Measurements from ENCODE around the gene RSPH9.
A peak's percentile ranks its signal among the peaks of the same experiment; 100 is the strongest.

The RSPH9 gene

GRCh38 chr6:43644940-43645612 lies at the start of gene RSPH9:
RSPH9 (plus strand) TSS chr6:43645036; CDS start chr6:43645099, 63 bp downstream.
- no peak for DNase-seq (ENCODE audit: low read depth, low spot score)

GRCh38 chr6:43600595-43600994 lies 44.2 kb upstream of the RSPH9 start:
- no peak for DNase-seq (ENCODE audit: low read depth, low spot score)

GRCh38 chr6:43604174-43604573 lies 40.7 kb upstream of the RSPH9 start:
- no peak for DNase-seq (ENCODE audit: low read depth, low spot score)

GRCh38 chr6:43606019-43606418 lies 38.8 kb upstream of the RSPH9 start:
- no peak for DNase-seq (ENCODE audit: low read depth, low spot score)

GRCh38 chr6:43608310-43608763 lies 36.5 kb upstream of the RSPH9 start:
- peak; percentile 65 for DNase-seq (ENCODE audit: low read depth, low spot score)

DNA sequence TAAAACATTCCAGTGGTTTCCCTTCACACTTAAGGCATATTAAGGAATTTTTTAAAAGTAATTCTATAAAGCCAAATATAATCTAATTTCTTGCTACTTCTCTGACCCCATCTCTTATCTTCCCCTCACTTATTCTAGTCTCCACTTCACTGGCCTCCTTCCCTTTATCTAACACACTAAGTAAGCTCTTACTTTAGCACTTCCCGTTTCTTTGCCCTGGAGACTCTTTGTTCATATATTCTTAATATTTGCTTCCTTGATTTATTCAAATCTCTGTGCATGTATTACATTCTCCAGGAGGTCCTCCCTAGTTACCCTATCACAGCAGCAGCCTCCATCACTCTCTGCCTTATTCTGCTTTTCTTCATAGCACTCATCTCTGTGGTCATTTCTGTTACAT lies 36.0 kb upstream of the RSPH9 start:
- DNase-seq (ENCODE audit: low read depth, low spot score): no peak

DNA sequence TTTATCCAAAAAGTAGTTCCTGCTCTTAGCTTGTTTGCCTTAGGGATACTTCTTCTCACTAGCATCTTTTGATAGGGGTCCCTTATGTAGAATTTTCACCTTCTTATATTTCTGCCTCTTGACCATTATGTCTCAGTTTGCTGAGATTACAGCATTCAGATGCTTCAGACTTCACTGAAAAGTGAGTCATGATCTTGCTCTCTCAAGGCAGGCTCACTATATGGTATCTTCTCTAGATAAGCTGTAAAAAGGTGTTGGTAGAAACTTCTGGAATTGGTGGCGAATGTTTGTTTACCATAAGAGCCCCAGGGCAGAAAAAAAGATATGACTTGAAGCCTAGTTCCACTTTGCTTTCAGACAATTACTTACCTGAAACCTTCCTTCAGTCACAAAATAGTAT lies 35.4 kb upstream of the RSPH9 start:
- no peak for DNase-seq (ENCODE audit: low read depth, low spot score)

DNA sequence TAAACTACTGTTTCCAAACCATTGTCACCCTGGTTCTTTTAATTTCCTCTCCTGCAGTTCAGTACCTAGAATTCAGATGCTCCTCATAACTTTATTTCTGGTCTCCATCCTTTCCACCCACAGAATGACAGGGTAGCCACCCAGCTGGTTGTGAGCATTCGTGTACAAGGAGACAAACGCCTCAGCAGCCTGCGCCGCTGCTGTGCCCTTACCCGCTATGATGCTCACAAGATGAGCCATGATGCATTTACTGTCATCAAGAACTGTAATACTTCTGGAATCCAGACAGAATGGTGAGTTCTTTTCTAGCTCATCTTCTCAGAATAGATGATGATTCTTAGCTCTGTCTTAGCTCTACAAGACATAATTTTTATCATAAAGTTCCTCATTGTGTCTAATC lies 34.4 kb upstream of the RSPH9 start:
- DNase-seq (ENCODE audit: low read depth, low spot score): no peak

GRCh38 chr6:43613721-43614395 lies 31.0 kb upstream of the RSPH9 start:
- no peak for DNase-seq (ENCODE audit: low read depth, low spot score)

DNA sequence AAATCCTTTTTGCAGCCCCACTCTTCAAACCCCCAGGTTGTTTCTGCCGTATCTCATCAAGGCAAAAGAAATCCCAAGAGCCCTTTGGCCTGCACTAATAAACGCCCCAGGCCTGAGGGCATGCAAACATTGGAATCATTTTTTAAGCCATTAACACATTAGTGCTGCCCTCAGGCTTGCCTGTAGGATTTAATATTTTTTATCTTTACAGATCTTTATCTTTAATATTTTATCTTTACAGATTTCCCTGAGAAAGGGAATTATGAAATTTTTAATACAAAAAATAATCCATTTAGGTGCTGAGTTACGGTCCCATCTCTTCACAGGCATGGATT lies 30.5 kb upstream of the RSPH9 start:
- no peak for DNase-seq (ENCODE audit: low read depth, low spot score)

- no peak for DNase-seq (ENCODE audit: low read depth, low spot score)
These were observed 27.9 kb upstream of the RSPH9 start for GRCh38 chr6:43616725-43617472.

- DNase-seq (ENCODE audit: low read depth, low spot score): no peak
These were observed 23.6 kb upstream of the RSPH9 start for GRCh38 chr6:43621078-43621835.

GRCh38 chr6:43621836-43622180 lies 23.0 kb upstream of the RSPH9 start:
- DNase-seq (ENCODE audit: low read depth, low spot score): no peak

DNA sequence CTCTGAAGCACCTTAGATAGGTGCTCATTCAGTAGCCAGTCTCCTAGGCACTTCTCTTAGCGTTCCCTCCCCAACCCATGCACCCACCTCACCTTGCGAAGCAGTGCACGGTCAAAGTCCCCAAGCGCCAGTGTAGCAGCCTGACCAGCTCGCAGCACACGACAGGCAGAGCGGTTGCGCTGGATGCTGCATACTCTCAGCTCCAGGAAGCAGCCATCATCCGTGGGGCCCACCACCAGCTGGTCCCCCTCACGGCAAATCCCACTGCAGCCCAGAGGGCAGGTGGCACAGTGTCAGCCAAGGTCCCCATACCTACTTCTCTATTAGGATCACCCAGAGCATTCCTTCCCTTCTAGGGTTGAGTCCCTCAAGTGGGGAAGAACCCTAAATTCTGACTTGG lies 22.3 kb upstream of the RSPH9 start:
- no peak for DNase-seq (ENCODE audit: low read depth, low spot score)

DNA sequence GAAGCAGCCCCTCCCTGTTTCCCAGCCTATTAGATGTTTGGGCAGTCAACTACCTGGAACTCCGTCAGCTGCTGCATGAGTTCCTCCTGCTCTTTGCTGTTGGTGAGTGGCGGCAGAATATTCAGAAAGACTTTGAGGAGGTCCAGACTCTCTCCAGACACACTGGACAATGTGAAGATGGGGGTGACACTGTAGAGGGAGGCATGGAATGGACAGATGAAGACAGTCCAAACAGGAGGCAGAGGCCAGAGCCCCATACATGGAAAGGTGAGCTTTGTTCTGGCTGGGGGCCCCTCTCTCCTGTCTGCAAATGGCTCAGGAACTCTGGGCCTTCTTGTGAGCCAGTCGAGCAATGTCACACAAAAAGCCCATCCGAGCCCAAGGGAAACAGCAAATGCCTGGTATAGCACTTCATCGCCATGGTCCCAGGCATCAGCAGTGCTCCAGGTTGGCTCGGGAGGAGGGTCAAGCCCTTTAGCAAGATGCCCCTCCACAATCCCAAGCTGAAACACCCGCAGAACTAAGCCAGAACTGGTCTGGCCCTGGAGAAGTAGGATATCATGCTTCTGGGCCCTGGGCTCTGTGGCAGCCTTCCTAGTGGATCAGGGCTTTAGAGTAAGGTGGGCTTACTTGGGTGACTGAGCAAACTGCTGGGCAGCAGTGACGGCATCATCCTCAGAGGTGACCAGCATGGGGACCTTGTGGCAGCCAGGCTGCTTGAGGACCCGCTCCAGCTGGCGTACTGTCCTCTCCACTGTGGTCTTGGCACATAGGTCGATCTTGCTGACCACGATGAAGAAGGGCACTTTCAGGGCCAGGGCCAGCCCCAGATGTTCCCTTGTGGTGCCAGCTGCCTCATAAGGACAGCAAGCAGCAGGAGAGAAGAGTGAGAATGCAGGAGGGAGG lies 20.7 kb upstream of the RSPH9 start:
- DNase-seq (ENCODE audit: low read depth, low spot score): no peak

DNA sequence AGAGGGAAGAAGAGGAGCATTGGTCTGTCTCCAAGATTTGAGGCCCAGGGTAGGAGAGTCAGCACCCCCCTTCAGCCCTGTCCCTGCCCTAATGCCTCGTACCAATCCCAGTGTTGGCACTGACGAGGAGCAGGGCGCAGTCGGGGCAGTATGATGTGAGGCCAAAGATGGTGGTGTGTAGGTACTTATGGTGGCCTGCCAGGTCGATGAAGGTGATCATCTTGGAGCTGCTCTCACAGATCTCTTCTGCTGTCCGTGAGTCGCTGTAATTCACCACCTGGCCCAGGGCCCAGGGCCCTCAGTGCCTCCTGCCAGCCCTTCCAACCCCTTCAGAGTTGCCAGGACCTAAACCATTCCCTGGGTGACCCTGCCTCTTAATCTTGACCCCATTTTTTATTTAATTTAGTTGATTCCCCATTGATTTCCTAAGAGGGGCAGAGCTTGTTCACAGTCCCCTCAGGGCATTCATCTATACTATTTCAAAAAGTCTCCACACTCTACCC lies 20.0 kb upstream of the RSPH9 start:
- DNase-seq (ENCODE audit: low read depth, low spot score): no peak

GRCh38 chr6:43625393-43625992 lies 19.3 kb upstream of the RSPH9 start:
- DNase-seq (ENCODE audit: low read depth, low spot score): no peak

DNA sequence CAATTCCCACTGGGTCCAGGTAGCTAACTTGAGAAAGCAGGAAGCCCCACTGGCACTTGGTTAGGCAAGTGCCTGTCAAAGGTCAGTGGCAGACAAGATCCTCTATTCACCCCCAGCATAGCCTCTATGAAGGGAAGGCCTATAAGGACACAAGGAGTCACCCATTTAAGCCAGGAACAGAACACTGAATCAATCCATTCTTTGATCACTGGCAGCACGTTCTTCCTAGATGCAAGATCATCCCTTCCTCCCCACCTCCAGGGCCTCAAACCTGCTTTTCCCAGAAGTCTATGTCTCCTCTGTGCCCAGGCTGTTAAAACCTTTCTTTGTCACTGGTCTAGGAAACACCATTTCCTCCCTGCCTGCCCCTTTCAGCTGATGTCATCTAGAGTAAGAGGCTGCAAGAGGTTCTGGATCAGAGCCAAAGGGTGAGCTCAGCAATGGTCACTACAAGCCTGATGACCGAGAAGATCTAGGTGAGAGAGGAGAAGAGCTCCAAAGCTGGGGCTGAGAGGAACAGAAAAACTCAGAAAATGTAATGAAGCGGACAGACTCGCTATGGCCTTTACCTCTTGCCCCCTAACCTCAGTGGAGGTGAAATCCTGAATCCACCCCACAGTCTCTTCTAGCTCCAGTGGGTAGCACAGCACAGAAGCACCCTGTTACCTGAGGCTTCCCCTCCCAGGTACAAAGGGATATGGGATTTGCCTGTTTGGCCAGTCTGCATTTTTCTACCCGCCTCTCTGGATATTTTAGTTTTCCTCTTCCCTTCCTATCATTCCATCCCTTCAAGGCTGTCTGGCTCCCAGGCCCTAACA lies 17.6 kb upstream of the RSPH9 start:
- peak; percentile 75 for DNase-seq (ENCODE audit: low read depth, low spot score)

- DNase-seq (ENCODE audit: low read depth, low spot score): no peak
These were observed 16.3 kb upstream of the RSPH9 start for GRCh38 chr6:43628393-43629103.
